ENCODE data around the gene AGAP3.

Gene AGAP3

GRCh38 chr7:151138153-151138851 lies 52.0 kb downstream of the AGAP3 start:
- no peak for FAIRE-seq

- no peak for FAIRE-seq
These were observed 53.0 kb downstream of the AGAP3 start for GRCh38 chr7:151139071-151139790.

GRCh38 chr7:151139791-151140190 lies 53.5 kb downstream of the AGAP3 start:
- FAIRE-seq = no peak

- FAIRE-seq = no peak
These were observed 54.6 kb downstream of the AGAP3 start for GRCh38 chr7:151140826-151141225.

- FAIRE-seq = no peak
These were observed 55.1 kb downstream of the AGAP3 start for GRCh38 chr7:151141311-151141854.

GRCh38 chr7:151141855-151142685 lies 55.8 kb downstream of the AGAP3 start:
- FAIRE-seq = no peak

- FAIRE-seq = no peak
These were observed 56.4 kb downstream of the AGAP3 start for GRCh38 chr7:151142686-151143040.

GRCh38 chr7:151143261-151144015 lies 57.2 kb downstream of the AGAP3 start:
- FAIRE-seq = no peak

GRCh38 chr7:151144387-151144786 lies 58.1 kb downstream of the AGAP3 start:
- no peak for FAIRE-seq

GRCh38 chr7:151146761-151147160 lies 60.5 kb downstream of the AGAP3 start:
- FAIRE-seq = no peak

- FAIRE-seq = no peak
These were observed 62.3 kb downstream of the AGAP3 start for GRCh38 chr7:151148319-151149259.

- FAIRE-seq = no peak
These were observed 64.1 kb downstream of the AGAP3 start for GRCh38 chr7:151150388-151150787.

- no peak for FAIRE-seq
These were observed 66.6 kb downstream of the AGAP3 start for GRCh38 chr7:151152643-151153513.

GRCh38 chr7:151157645-151158329 lies 71.5 kb downstream of the AGAP3 start:
- FAIRE-seq = no peak

GRCh38 chr7:151161757-151162156 lies 75.5 kb downstream of the AGAP3 start:
- FAIRE-seq = no peak

GRCh38 chr7:151166629-151167196 lies 80.4 kb downstream of the AGAP3 start:
- FAIRE-seq = no peak

- FAIRE-seq = no peak
These were observed 81.1 kb downstream of the AGAP3 start, which contains the start of gene GBX1 for GRCh38 chr7:151167197-151167961. GBX1 (minus strand) TSS chr7:151167694; CDS start chr7:151167548, 146 bp downstream.

GRCh38 chr7:151168003-151168786 lies 81.9 kb downstream of the AGAP3 start:
- no peak for FAIRE-seq
